Uterus (tissue), 4 donors: ENCODE measurements around the gene HIPK2. TPM values are rescaled to one million over a fixed set of nuclear protein-coding genes. Genes with fewer than 3 reads are reported as not detected.

Experiments used
- DNase-seq, 2 donors: peaks; one replicate each; pipeline ENCODE4 v3.0.0-alpha.2; 2019 to 2020
- H3K27ac ChIP-seq, 2 donors: fragments of 200-600 bp; sonication (generic); 1 replicate in 1 of 2; 2 replicates in 1 of 2; pipeline ENCODE4 v1.5.1; 2016 to 2018
- H3K27me3 ChIP-seq, 2 donors: fragments of 200-600 bp; sonication (generic); one replicate each; pipeline ENCODE4 v1.5.1; 2018 to 2019; ENCODE audit warnings: control low read depth in 1 of 2
- H3K36me3 ChIP-seq, 2 donors: fragments of 200-600 bp; sonication (generic); one replicate each; pipeline ENCODE4 v1.5.1; 2019; ENCODE audit warnings: control low read depth in 1 of 2
- H3K4me1 ChIP-seq, 2 donors: fragments of 200-600 bp; sonication (generic); one replicate each; pipeline ENCODE4 v1.5.1; 2018 to 2019; ENCODE audit warnings: control low read depth in 1 of 2
- H3K4me3 ChIP-seq, 2 donors: fragments of 200-600 bp; sonication (generic); 1 replicate in 1 of 2; 2 replicates in 1 of 2; pipeline ENCODE4 v1.5.1; 2018 to 2019; ENCODE audit warnings: mild to moderate bottlenecking in 1 of 2
- H3K9me3 ChIP-seq, 2 donors: fragments of 200-600 bp; sonication (generic); one replicate each; pipeline ENCODE4 v1.5.1; 2019; ENCODE audit warnings: control low read depth in 1 of 2
- CTCF ChIP-seq, 4 experiments: fragments of 200-600 bp in 2 of 4; fragments of 450-650 bp in 2 of 4; sonication (generic) in 2 of 4; IDR thresholded peaks; one replicate each; pipeline ENCODE4 v1.5.1; 2016 to 2019; ENCODE audit warnings: antibody characterized with exemption in 4 of 4, mild to moderate bottlenecking in 2 of 4, moderate library complexity in 1 of 4
- POLR2A ChIP-seq, 2 donors: fragments of 450-650 bp; IDR thresholded peaks; one replicate each; pipeline ENCODE4 v1.6.1; 2016; ENCODE audit warnings: antibody characterized with exemption in 2 of 2, mild to moderate bottlenecking in 1 of 2, moderate library complexity in 1 of 2
- intact Hi-C: fragments of 100-400 bp; cut with DNase I; formaldehyde crosslinking; loops from one replicate; pipeline ENCODE4 v1.15.1; 2023; ENCODE audit warnings: low total_unique reads
- total RNA-seq, 4 donors: library from RNA; depleted of rRNA in 3 of 4; stranded (reverse); fragments of >200 nt in 3 of 4; gene quantifications; one replicate each; pipeline versions ENCODE4 v1.1.0 to v1.2.4, GENCODE V29; 2014 to 2023
- donor health status: DM: yes; HTN: yes; CAD: no.

Gene HIPK2
- total RNA-seq, 4 donors from 2014 or later = 9.4 to 65.8 (median 19.2) TPM

- H3K4me1 ChIP-seq = peaks cover 0 to 5% of the 10 kb centered on the region in 2 donors
- TF ChIP-seq CTCF (IDR thresholded peaks at IDR 0.05) (no peak), POLR2A (IDR thresholded peaks at IDR 0.05) (no peak)
- no peaks in the 10 kb centered on the region for H3K36me3 ChIP-seq
- no peaks in the 10 kb centered on the region for H3K27me3 ChIP-seq
- DNase-seq = no peak
- H3K9me3 ChIP-seq = no peaks in the 10 kb centered on the region
- no peak overlapping the region for H3K4me3 ChIP-seq
- H3K27ac ChIP-seq = no peak overlapping the region
- intact Hi-C loops = no loop called here
Observed at GRCh38 chr7:139592801-139593461, 184.9 kb downstream of the HIPK2 start.

GRCh38 chr7:139591550-139592195 lies 186.1 kb downstream of the HIPK2 start:
- H3K36me3 ChIP-seq = no peaks in the 10 kb centered on the region
- intact Hi-C loops = no loop called here

GRCh38 chr7:139589474-139589873 lies 188.3 kb downstream of the HIPK2 start:
- no peaks in the 10 kb centered on the region for H3K36me3 ChIP-seq
- no peaks in the 10 kb centered on the region for H3K9me3 ChIP-seq
- no peaks in the 10 kb centered on the region for H3K4me1 ChIP-seq
- peak overlapping the region; percentile 63 to 66 for H3K27ac ChIP-seq
- intact Hi-C loops = no loop called here
- H3K27me3 ChIP-seq = no peaks in the 10 kb centered on the region
- no peak overlapping the region for H3K4me3 ChIP-seq
- no peak for DNase-seq
- TF ChIP-seq CTCF (IDR thresholded peaks at IDR 0.05) (no peak), POLR2A (IDR thresholded peaks at IDR 0.05) (no peak)

More at GRCh38 chr7:139591550-139592195, 186.1 kb downstream of the HIPK2 start:
- Histone ChIP-seq H3K27ac (no peak overlapping the region), H3K4me1 (peaks cover 0 to 5% of the 10 kb centered on the region in 2 donors), H3K27me3 (no peaks in the 10 kb centered on the region), H3K4me3 (no peak overlapping the region), H3K9me3 (no peaks in the 10 kb centered on the region)
- no peak for DNase-seq
- TF ChIP-seq CTCF (IDR thresholded peaks at IDR 0.05) (no peak), POLR2A (IDR thresholded peaks at IDR 0.05) (no peak)

GRCh38 chr7:139588632-139589031 lies 189.2 kb downstream of the HIPK2 start:
- Histone ChIP-seq H3K27me3 (no peaks in the 10 kb centered on the region), H3K36me3 (no peaks in the 10 kb centered on the region), H3K4me1 (no peaks in the 10 kb centered on the region), H3K9me3 (no peaks in the 10 kb centered on the region), H3K4me3 (no peak overlapping the region), H3K27ac (peak overlapping the region; percentile 63 to 66)
- intact Hi-C loops = no loop called here
- DNase-seq = peak; percentile 68 to 81
- TF ChIP-seq CTCF (IDR thresholded peaks at IDR 0.05) (no peak), POLR2A (IDR thresholded peaks at IDR 0.05) (no peak)

- Histone ChIP-seq H3K9me3 (no peaks in the 10 kb centered on the region), H3K4me3 (no peak overlapping the region), H3K27ac (no peak overlapping the region), H3K27me3 (no peaks in the 10 kb centered on the region), H3K36me3 (no peaks in the 10 kb centered on the region), H3K4me1 (no peaks in the 10 kb centered on the region)
- DNase-seq = no peak
- TF ChIP-seq POLR2A (IDR thresholded peaks at IDR 0.05) (no peak), CTCF (IDR thresholded peaks at IDR 0.05) (no peak)
- intact Hi-C loops = no loop called here
Observed at GRCh38 chr7:139587535-139587934, 190.3 kb downstream of the HIPK2 start.
